Osteoblast (primary cell): ENCODE measurements around the gene SOX12. TPM values are rescaled to one million over a fixed set of nuclear protein-coding genes. Genes with fewer than 3 reads are reported as not detected.
A peak's percentile ranks its signal among the peaks of the same experiment; 100 is the strongest.
"Not testable (repeated sequence)": the region's sequence is repeated elsewhere in the genome, so short reads cannot be mapped to it uniquely, and the experiment has no call there.

Experiments used
- DNase-seq: peaks from one replicate; pipeline ENCODE4 v3.0.0; 2011; ENCODE audit warnings: low spot score, mixed read lengths; ENCODE audit not compliant: insufficient read length; ENCODE audit errors: missing footprints
- H2AFZ ChIP-seq: 2 replicates; pipeline ENCODE4 v1.6.0; 2011; ENCODE audit warnings: mild to moderate bottlenecking, low read length
- H3K27ac ChIP-seq: 2 replicates; pipeline ENCODE4 v1.5.1; 2011; ENCODE audit warnings: mild to moderate bottlenecking, low read depth, low read length, moderate library complexity
- H3K27me3 ChIP-seq: 2 replicates; pipeline ENCODE4 v1.6.0; 2012; ENCODE audit warnings: mild to moderate bottlenecking, control low read depth, inconsistent platforms, low read length, moderate library complexity; ENCODE audit not compliant: insufficient read depth
- H3K36me3 ChIP-seq: 2 replicates; pipeline ENCODE4 v1.5.1; 2011; ENCODE audit warnings: mild to moderate bottlenecking, low read length, control low read depth, moderate library complexity; ENCODE audit not compliant: insufficient read depth
- H3K4me1 ChIP-seq: 2 replicates; pipeline ENCODE4 v1.5.1; 2011; ENCODE audit warnings: mild to moderate bottlenecking, low read length, control low read depth, moderate library complexity; ENCODE audit not compliant: insufficient read depth
- H3K4me2 ChIP-seq: 2 replicates; pipeline ENCODE4 v1.6.0; 2011; ENCODE audit warnings: mild to moderate bottlenecking, low read length; ENCODE audit not compliant: insufficient read depth
- H3K4me3 ChIP-seq: fragments of 200-600 bp; sonication (generic); 3 replicates; pipeline ENCODE4 v1.5.1; 2012; ENCODE audit warnings: mild to moderate bottlenecking, low read length, inconsistent platforms; ENCODE audit not compliant: insufficient read depth
- H3K79me2 ChIP-seq: 2 replicates; pipeline ENCODE4 v1.6.0; 2012; ENCODE audit warnings: mild to moderate bottlenecking, low read length, control low read depth, inconsistent platforms; ENCODE audit not compliant: insufficient read depth
- H3K9me3 ChIP-seq: 2 replicates; pipeline ENCODE4 v1.5.1; 2011; ENCODE audit warnings: low read depth, low read length, control low read depth
- H4K20me1 ChIP-seq: 2 replicates; pipeline ENCODE4 v1.6.0; 2012; ENCODE audit warnings: mild to moderate bottlenecking, low read length, control low read depth; ENCODE audit not compliant: insufficient read depth
- CTCF ChIP-seq: IDR thresholded peaks from 2 replicates; pipeline ENCODE4 v1.5.1; 2011; ENCODE audit warnings: mild to moderate bottlenecking, low read depth, low read length, moderate library complexity; ENCODE audit errors: extremely low read depth
- total RNA-seq: library from RNA; depleted of rRNA; stranded (reverse); fragments of >200 nt; gene quantifications from 2 replicates; pipeline ENCODE4 v1.2.3, GENCODE V29; 2012

The SOX12 gene
- total RNA-seq, 1 donor = 6.9 TPM

- DNase-seq = peak; percentile 95
- H2AFZ ChIP-seq = no peak overlapping the region
- peaks cover 20% of the 10 kb centered on the region for H3K4me1 ChIP-seq
- H3K4me2 ChIP-seq = peak overlapping the region; percentile 15
- H3K4me3 ChIP-seq = no peak overlapping the region
- no peaks in the 10 kb centered on the region for H3K9me3 ChIP-seq
- no peaks in the 10 kb centered on the region for H3K27me3 ChIP-seq
- no peak overlapping the region for H3K27ac ChIP-seq
- peaks cover 13% of the 10 kb centered on the region for H3K79me2 ChIP-seq
- H3K36me3 ChIP-seq = no peaks in the 10 kb centered on the region
- H4K20me1 ChIP-seq = peaks cover 26% of the 10 kb centered on the region
- peak; percentile 94 for TF ChIP-seq CTCF
Observed at GRCh38 chr20:330233-331149, 5.1 kb downstream of the SOX12 start.

GRCh38 chr20:334578-334977, 9.2 kb downstream of the SOX12 start:
- Histone ChIP-seq H3K9me3 (no peaks in the 10 kb centered on the region), H4K20me1 (peaks cover 12% of the 10 kb centered on the region), H2AFZ (no peak overlapping the region), H3K27ac (no peak overlapping the region), H3K4me3 (no peak overlapping the region), H3K4me2 (no peak overlapping the region), H3K27me3 (no peaks in the 10 kb centered on the region), H3K79me2 (no peaks in the 10 kb centered on the region), H3K36me3 (no peaks in the 10 kb centered on the region), H3K4me1 (peaks cover 5% of the 10 kb centered on the region)
- no peak for TF ChIP-seq CTCF
- DNase-seq = no peak

- not testable (repeated sequence) for H4K20me1 ChIP-seq, H3K4me2 ChIP-seq, H3K9me3 ChIP-seq, H2AFZ ChIP-seq, H3K27me3 ChIP-seq, H3K79me2 ChIP-seq, H3K4me1 ChIP-seq, H3K4me3 ChIP-seq, H3K36me3 ChIP-seq, DNase-seq, H3K27ac ChIP-seq
Observed at GRCh38 chr20:336040-336439, 10.7 kb downstream of the SOX12 start.

GRCh38 chr20:341682-342081, 16.3 kb downstream of the SOX12 start:
- H4K20me1 ChIP-seq = no peaks in the 10 kb centered on the region
- H3K27ac ChIP-seq = no peak overlapping the region

More at GRCh38 chr20:341682-342081, 16.3 kb downstream of the SOX12 start:
- Histone ChIP-seq H3K36me3 (no peaks in the 10 kb centered on the region), H3K9me3 (peaks cover 7% of the 10 kb centered on the region), H3K27me3 (no peaks in the 10 kb centered on the region), H2AFZ (no peak overlapping the region), H3K4me1 (peaks cover 4% of the 10 kb centered on the region), H3K4me3 (no peak overlapping the region), H3K79me2 (no peaks in the 10 kb centered on the region), H3K4me2 (no peak overlapping the region)
- DNase-seq = peak; percentile 85
- TF ChIP-seq CTCF = no peak
